BE2C (cell line): Measurements from ENCODE around the gene STXBP2.

Source experiments
- DNase-seq: peaks from one replicate; pipeline ENCODE4 v3.0.0-alpha.2; 2020
- H3K27me3 ChIP-seq: fragments of 250-450 bp; sonication (Bioruptor Pico); 2 replicates; pipeline ENCODE4 v1.5.1; 2020; ENCODE audit warnings: mild to moderate bottlenecking
- H3K36me3 ChIP-seq: fragments of 250-450 bp; sonication (Bioruptor Pico); 2 replicates; pipeline ENCODE4 v1.5.1; 2020; ENCODE audit warnings: mild to moderate bottlenecking
- H3K4me1 ChIP-seq: fragments of 250-450 bp; sonication (Bioruptor Pico); 2 replicates; pipeline ENCODE4 v1.5.1; 2020
- H3K4me3 ChIP-seq: 2 replicates; pipeline ENCODE4 v1.5.1; 2011; ENCODE audit warnings: low read depth, low read length
- H3K9me3 ChIP-seq: fragments of 250-450 bp; sonication (Bioruptor Pico); 2 replicates; pipeline ENCODE4 v1.5.1; 2020
- CTCF ChIP-seq: IDR thresholded peaks from 2 replicates; pipeline ENCODE4 v1.5.1; 2012; ENCODE audit warnings: mild to moderate bottlenecking, low read depth, low read length

Gene STXBP2

GRCh38 chr19:7623725-7624603, 12.9 kb upstream of the STXBP2 start:
- Histone ChIP-seq H3K9me3 (no peaks in the 10 kb centered on the region), H3K4me3 (no peak overlapping the region), H3K27me3 (no peaks in the 10 kb centered on the region), H3K4me1 (peaks cover 16% of the 10 kb centered on the region), H3K36me3 (peaks cover 60% of the 10 kb centered on the region)
- DNase-seq = no peak
- no peak for TF ChIP-seq CTCF

GRCh38 chr19:7624810-7625209, 12.1 kb upstream of the STXBP2 start:
- Histone ChIP-seq H3K36me3 (peaks cover 57% of the 10 kb centered on the region), H3K4me1 (peaks cover 10% of the 10 kb centered on the region), H3K9me3 (no peaks in the 10 kb centered on the region), H3K4me3 (no peak overlapping the region), H3K27me3 (no peaks in the 10 kb centered on the region)
- no peak for TF ChIP-seq CTCF
- no peak for DNase-seq

- DNase-seq = no peak
- H3K4me1 ChIP-seq = no peaks in the 10 kb centered on the region; the same call in 1 of the 2 replicates
- H3K27me3 ChIP-seq = no peaks in the 10 kb centered on the region
- H3K36me3 ChIP-seq = peaks cover 47% of the 10 kb centered on the region
- no peaks in the 10 kb centered on the region for H3K9me3 ChIP-seq
- no peak overlapping the region for H3K4me3 ChIP-seq
- TF ChIP-seq CTCF = no peak
Observed at GRCh38 chr19:7625763-7626372, 11.0 kb upstream of the STXBP2 start.

GRCh38 chr19:7627166-7627565, 9.7 kb upstream of the STXBP2 start:
- TF ChIP-seq CTCF = no peak
- DNase-seq = no peak
- Histone ChIP-seq H3K4me1 (no peaks in the 10 kb centered on the region; the same call in 1 of the 2 replicates), H3K27me3 (no peaks in the 10 kb centered on the region), H3K36me3 (peaks cover 36% of the 10 kb centered on the region), H3K4me3 (no peak overlapping the region), H3K9me3 (no peaks in the 10 kb centered on the region)

GRCh38 chr19:7628589-7629311, 8.2 kb upstream of the STXBP2 start:
- Histone ChIP-seq H3K9me3 (no peaks in the 10 kb centered on the region), H3K36me3 (peaks cover 21% of the 10 kb centered on the region), H3K4me3 (peak overlapping the region; percentile 89), H3K27me3 (no peaks in the 10 kb centered on the region), H3K4me1 (no peaks in the 10 kb centered on the region; the same call in 1 of the 2 replicates)
- DNase-seq = no peak
- TF ChIP-seq CTCF = no peak
